Neural crest cell (in vitro differentiated cells): ENCODE results near the gene HLA-DOA. TPM values are rescaled to one million over a fixed set of nuclear protein-coding genes. Genes with fewer than 3 reads are reported as not detected.

Experiments used
- DNase-seq: peaks from one replicate; pipeline ENCODE4 v3.0.0; 2021; ENCODE audit warnings: low read depth, mixed read lengths, low spot score
- H3K27ac Mint-ChIP-seq: one replicate; pipeline ENCODE4 v1.8.0; 2021; ENCODE audit warnings: mild to moderate bottlenecking, mixed read lengths; ENCODE audit not compliant: unreplicated experiment
- H3K27me3 Mint-ChIP-seq: 2 replicates; pipeline ENCODE4 v1.8.0; 2021; ENCODE audit warnings: low read depth, mild to moderate bottlenecking, mixed read lengths
- H3K36me3 Mint-ChIP-seq: 2 replicates; pipeline ENCODE4 v1.8.0; 2021; ENCODE audit warnings: low read depth, mild to moderate bottlenecking, mixed read lengths
- H3K4me1 Mint-ChIP-seq: 2 replicates; pipeline ENCODE4 v1.8.0; 2021; ENCODE audit warnings: mixed read lengths
- H3K4me3 Mint-ChIP-seq: one replicate; pipeline ENCODE4 v1.8.0; 2021; ENCODE audit warnings: mild to moderate bottlenecking, mixed read lengths
- H3K9me3 Mint-ChIP-seq: 2 replicates; pipeline ENCODE4 v1.8.0; 2021; ENCODE audit warnings: mixed read lengths
- CTCF ChIP-seq: fragments of 200-600 bp; sonication (generic); conservative IDR thresholded peaks from 2 replicates; pipeline ENCODE4 v1.5.0; 2021; ENCODE audit warnings: antibody characterized with exemption, mild to moderate bottlenecking
- total RNA-seq: library from RNA; stranded (reverse); gene quantifications from 2 replicates; pipeline ENCODE4 v1.2.1, GENCODE V29; 2021

Gene HLA-DOA
- total RNA-seq, 1 donor from 2014 or later = 1.7 TPM

DNA sequence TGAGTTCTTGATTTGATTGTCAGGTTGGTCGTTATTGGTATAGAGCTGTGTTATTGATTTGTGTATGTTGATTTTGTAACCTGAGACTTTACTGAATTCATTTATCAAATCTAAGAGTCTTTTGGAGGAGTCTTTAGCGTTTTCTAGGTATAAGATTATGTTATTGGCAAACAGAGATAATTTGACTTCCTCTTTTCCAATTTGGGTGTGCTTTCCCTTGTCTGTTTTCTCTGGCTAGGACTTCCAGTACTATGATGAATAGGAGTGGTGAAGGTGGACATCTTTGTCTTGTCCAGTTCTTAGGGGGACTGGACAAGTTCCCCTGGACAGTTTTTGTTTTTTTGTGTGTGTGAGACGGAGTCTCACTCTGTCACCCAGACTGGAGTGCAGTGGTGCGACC is 17.4 kb downstream of the HLA-DOA start:
- no peak overlapping the region for H3K4me3 Mint-ChIP-seq
- no peak overlapping the region for H3K27ac Mint-ChIP-seq
- H3K27me3 Mint-ChIP-seq = peaks cover 58% of the 10 kb centered on the region
- no peak for DNase-seq
- no peaks in the 10 kb centered on the region for H3K4me1 Mint-ChIP-seq
- no peak for TF ChIP-seq CTCF
- H3K36me3 Mint-ChIP-seq = no peaks in the 10 kb centered on the region
- peaks cover 8% of the 10 kb centered on the region for H3K9me3 Mint-ChIP-seq

- TF ChIP-seq CTCF = no peak
- H3K27ac Mint-ChIP-seq = no peak overlapping the region
- no peaks in the 10 kb centered on the region for H3K4me1 Mint-ChIP-seq
- peaks cover 8% of the 10 kb centered on the region for H3K9me3 Mint-ChIP-seq
- H3K27me3 Mint-ChIP-seq = peaks cover 49% of the 10 kb centered on the region
- no peak for DNase-seq
- no peaks in the 10 kb centered on the region for H3K36me3 Mint-ChIP-seq
- H3K4me3 Mint-ChIP-seq = no peak overlapping the region
Observed at GRCh38 chr6:32989368-32989767, 20.0 kb downstream of the HLA-DOA start.

DNA sequence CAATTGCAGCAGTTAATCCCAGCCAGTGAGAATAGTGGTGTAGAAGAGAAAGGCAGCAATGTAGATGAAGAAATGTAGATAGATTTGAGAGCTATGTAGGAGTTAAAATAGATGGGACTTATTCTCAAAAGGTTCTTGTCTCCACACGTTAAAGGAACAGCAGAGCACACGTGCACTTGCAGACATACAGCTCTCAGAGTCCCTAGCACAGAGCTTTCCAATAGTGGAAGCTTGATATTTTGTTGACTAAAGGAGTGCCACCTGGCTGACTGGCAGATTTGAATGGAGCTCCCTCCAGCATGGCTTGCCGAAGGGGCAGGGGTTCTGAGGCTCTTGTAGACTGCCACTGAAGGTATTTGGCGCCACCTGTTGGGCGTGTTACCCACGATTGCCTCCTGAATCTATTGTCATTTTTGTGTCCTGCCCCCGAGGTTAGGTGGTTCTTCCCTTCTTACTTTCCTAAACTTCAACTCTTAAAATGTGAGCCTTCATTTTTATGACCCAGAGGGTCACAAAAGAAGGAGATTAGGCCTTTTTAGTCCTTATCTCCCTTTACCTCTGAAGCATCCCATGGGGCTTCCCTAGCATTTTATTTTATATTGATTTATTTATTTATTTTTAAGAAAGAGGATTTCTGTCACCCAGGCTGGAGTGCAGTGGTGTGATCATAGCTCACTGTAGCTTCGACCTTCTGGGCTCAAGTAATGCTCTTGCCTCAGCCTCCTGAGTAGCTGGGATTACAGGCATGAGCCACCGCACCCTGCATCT is 24.6 kb downstream of the HLA-DOA start:
- Mint-ChIP-seq H3K27me3 (peaks cover 24% of the 10 kb centered on the region), H3K36me3 (peaks cover 7% of the 10 kb centered on the region), H3K9me3 (no peaks in the 10 kb centered on the region), H3K4me1 (peaks cover 10% of the 10 kb centered on the region), H3K4me3 (peak overlapping the region; percentile 13), H3K27ac (no peak overlapping the region)
- DNase-seq = peak; percentile 86
- peak; percentile 92 for TF ChIP-seq CTCF

DNA sequence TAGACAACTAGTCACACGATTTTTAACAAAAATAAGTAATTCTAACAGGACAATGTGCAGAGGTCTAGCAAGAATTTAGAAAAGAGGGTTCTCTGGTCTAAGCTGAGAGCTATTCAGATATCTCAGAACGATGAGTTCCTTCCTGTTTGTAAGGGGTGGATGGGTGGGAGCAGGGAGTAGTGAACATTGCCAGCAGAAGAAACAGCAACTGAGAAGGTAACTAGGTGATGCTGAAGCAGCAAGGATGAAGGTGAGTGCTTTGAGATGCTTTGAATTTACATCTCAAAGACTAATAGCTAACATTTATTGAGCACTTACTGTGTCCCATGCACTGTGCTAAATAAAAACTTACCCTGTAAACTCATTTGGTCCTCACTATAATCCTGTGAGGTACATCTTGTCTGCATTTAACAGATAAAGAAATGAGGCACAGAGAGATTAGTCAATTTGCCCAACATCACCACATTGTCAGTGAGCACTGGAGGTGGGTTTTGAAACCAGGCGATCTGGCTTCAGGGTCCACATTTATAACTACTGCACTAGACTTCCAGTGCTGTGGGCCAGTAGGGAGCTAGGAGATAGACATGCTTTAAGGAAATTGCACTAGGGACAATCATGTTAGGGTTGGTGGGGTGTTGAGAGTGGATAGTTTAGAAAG is 25.3 kb downstream of the HLA-DOA start:
- peaks cover 20% of the 10 kb centered on the region for H3K27me3 Mint-ChIP-seq
- peaks cover 12% of the 10 kb centered on the region for H3K36me3 Mint-ChIP-seq
- H3K9me3 Mint-ChIP-seq = no peaks in the 10 kb centered on the region
- DNase-seq = no peak
- peaks cover 10% of the 10 kb centered on the region for H3K4me1 Mint-ChIP-seq
- H3K4me3 Mint-ChIP-seq = peak overlapping the region; percentile 25
- TF ChIP-seq CTCF = no peak
- H3K27ac Mint-ChIP-seq = no peak overlapping the region

- peaks cover 20% of the 10 kb centered on the region for H3K27me3 Mint-ChIP-seq
- H3K36me3 Mint-ChIP-seq = peaks cover 18% of the 10 kb centered on the region
- H3K4me1 Mint-ChIP-seq = peaks cover 13% of the 10 kb centered on the region
- peak overlapping the region; percentile 25 for H3K4me3 Mint-ChIP-seq
- TF ChIP-seq CTCF = no peak
- DNase-seq = no peak
- no peaks in the 10 kb centered on the region for H3K9me3 Mint-ChIP-seq
- no peak overlapping the region for H3K27ac Mint-ChIP-seq
Observed at GRCh38 chr6:32983493-32983848, 25.9 kb downstream of the HLA-DOA start.
